ENCODE results near the gene AGR2. TPM values are rescaled to one million over a fixed set of nuclear protein-coding genes. Genes with fewer than 3 reads are reported as not detected.

AGR2 gene
- polyA plus RNA-seq, 1 of the 3 experiments (the other 2 are of a cell fraction): not detected

DNA sequence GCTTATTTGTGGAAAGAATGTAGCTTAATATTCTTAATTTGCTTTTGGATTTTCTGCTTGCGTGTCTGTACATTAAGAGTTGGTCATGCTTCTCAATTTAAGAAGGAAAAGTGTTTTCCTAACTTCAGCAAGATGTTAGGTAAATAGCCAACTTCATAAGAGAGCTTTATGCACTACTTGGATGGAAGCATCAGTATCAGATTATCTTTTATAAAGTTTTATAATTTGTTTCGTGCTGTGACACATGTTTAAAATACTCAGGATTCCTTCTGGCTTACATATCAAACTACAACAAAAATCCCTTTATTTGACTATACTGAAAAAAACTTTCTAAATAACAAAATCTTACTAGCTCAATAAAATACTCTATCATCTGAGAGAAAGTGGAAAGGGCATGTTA lies 34.8 kb upstream of the AGR2 start (continued):
- TF ChIP-seq, protein P1, sequence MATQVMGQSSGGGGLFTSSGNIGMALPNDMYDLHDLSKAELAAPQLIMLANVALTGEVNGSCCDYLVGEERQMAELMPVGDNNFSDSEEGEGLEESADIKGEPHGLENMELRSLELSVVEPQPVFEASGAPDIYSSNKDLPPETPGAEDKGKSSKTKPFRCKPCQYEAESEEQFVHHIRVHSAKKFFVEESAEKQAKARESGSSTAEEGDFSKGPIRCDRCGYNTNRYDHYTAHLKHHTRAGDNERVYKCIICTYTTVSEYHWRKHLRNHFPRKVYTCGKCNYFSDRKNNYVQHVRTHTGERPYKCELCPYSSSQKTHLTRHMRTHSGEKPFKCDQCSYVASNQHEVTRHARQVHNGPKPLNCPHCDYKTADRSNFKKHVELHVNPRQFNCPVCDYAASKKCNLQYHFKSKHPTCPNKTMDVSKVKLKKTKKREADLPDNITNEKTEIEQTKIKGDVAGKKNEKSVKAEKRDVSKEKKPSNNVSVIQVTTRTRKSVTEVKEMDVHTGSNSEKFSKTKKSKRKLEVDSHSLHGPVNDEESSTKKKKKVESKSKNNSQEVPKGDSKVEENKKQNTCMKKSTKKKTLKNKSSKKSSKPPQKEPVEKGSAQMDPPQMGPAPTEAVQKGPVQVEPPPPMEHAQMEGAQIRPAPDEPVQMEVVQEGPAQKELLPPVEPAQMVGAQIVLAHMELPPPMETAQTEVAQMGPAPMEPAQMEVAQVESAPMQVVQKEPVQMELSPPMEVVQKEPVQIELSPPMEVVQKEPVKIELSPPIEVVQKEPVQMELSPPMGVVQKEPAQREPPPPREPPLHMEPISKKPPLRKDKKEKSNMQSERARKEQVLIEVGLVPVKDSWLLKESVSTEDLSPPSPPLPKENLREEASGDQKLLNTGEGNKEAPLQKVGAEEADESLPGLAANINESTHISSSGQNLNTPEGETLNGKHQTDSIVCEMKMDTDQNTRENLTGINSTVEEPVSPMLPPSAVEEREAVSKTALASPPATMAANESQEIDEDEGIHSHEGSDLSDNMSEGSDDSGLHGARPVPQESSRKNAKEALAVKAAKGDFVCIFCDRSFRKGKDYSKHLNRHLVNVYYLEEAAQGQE (IDR thresholded peaks at IDR 0.05; ENCODE audit: low read depth, low read length): no peak
- TF ChIP-seq JUND (IDR thresholded peaks at IDR 0.05) (no peak), SMC3 (IDR thresholded peaks at IDR 0.05; ENCODE audit: low read depth, low read length) (no peak), TAF1 (IDR thresholded peaks at IDR 0.05; ENCODE audit: borderline replicate concordance, low read depth, low read length) (no peak), NFIC (IDR thresholded peaks at IDR 0.05; ENCODE audit: borderline replicate concordance) (no peak), TEAD4 (IDR thresholded peaks at IDR 0.05; ENCODE audit: borderline replicate concordance, insufficient read depth) (no peak)
- TF ChIP-seq, protein P2, sequence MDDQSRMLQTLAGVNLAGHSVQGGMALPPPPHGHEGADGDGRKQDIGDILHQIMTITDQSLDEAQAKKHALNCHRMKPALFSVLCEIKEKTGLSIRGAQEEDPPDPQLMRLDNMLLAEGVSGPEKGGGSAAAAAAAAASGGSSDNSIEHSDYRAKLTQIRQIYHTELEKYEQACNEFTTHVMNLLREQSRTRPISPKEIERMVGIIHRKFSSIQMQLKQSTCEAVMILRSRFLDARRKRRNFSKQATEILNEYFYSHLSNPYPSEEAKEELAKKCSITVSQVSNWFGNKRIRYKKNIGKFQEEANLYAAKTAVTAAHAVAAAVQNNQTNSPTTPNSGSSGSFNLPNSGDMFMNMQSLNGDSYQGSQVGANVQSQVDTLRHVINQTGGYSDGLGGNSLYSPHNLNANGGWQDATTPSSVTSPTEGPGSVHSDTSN (IDR thresholded peaks at IDR 0.05): no peak

DNA sequence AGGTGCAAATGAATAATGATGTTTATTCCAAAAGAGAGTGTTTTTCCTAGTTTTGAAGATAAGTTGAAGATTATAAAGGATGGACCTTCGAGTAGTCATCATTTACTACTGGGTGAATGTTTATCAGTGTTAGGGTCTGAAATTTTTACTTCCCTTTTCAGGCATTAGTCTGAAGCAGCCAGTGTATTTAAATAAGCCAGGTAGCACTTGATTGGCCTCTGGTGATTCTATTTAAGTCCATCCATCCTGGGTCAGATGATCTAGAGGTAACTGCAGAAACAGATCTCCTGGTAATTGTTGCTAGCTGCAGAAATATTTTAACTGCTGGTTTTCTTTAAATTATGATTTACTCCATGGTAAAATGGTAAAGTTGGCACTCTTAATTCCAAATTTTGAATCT lies 34.1 kb upstream of the AGR2 start:
- no peak overlapping the region for H3K27ac ChIP-seq (ENCODE audit: low read depth in 2 of 2, low read length in 1 of 2)
- CTCF ChIA-PET: interaction anchor here (1.6 to 2.1 kb wide), 3 partner anchors 22 to 79 kb away, joined by 3 to 8 read pairs (median 5); no protein-coding TSS in a partner anchor
- TF ChIP-seq TEAD4 (IDR thresholded peaks at IDR 0.05; ENCODE audit: borderline replicate concordance, insufficient read depth) (no peak), RCOR1 (IDR thresholded peaks at IDR 0.05; ENCODE audit: low read length) (no peak), JUND (IDR thresholded peaks at IDR 0.05) (no peak), RXRA (IDR thresholded peaks at IDR 0.05; ENCODE audit: borderline replicate concordance, low read depth) (no peak), EP300 (IDR thresholded peaks at IDR 0.05; ENCODE audit: borderline replicate concordance in 1 of 2, low read depth in 1 of 2, low read length in 1 of 2) (no peak), NRF1 (IDR thresholded peaks at IDR 0.05; ENCODE audit: low read depth, low read length) (no peak), EZH2phosphoT487 (IDR thresholded peaks at IDR 0.05; ENCODE audit: borderline replicate concordance, low read depth) (no peak), SMC3 (IDR thresholded peaks at IDR 0.05; ENCODE audit: low read depth, low read length) (no peak), NFIC (IDR thresholded peaks at IDR 0.05; ENCODE audit: borderline replicate concordance) (no peak), YY1 (IDR thresholded peaks at IDR 0.05; ENCODE audit: low read depth) (no peak)
- TF ChIP-seq, protein P3, sequence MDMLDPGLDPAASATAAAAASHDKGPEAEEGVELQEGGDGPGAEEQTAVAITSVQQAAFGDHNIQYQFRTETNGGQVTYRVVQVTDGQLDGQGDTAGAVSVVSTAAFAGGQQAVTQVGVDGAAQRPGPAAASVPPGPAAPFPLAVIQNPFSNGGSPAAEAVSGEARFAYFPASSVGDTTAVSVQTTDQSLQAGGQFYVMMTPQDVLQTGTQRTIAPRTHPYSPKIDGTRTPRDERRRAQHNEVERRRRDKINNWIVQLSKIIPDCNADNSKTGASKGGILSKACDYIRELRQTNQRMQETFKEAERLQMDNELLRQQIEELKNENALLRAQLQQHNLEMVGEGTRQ (IDR thresholded peaks at IDR 0.05; ENCODE audit: borderline replicate concordance, low read depth, low read length): no peak
- TF ChIP-seq, protein P4, sequence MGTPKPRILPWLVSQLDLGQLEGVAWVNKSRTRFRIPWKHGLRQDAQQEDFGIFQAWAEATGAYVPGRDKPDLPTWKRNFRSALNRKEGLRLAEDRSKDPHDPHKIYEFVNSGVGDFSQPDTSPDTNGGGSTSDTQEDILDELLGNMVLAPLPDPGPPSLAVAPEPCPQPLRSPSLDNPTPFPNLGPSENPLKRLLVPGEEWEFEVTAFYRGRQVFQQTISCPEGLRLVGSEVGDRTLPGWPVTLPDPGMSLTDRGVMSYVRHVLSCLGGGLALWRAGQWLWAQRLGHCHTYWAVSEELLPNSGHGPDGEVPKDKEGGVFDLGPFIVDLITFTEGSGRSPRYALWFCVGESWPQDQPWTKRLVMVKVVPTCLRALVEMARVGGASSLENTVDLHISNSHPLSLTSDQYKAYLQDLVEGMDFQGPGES (IDR thresholded peaks at IDR 0.05; ENCODE audit: low read depth, low read length): no peak
- TF ChIP-seq, protein P5, sequence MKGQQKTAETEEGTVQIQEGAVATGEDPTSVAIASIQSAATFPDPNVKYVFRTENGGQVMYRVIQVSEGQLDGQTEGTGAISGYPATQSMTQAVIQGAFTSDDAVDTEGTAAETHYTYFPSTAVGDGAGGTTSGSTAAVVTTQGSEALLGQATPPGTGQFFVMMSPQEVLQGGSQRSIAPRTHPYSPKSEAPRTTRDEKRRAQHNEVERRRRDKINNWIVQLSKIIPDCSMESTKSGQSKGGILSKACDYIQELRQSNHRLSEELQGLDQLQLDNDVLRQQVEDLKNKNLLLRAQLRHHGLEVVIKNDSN (IDR thresholded peaks at IDR 0.05; ENCODE audit: borderline replicate concordance, low read depth): no peak
- TF ChIP-seq, protein P6, sequence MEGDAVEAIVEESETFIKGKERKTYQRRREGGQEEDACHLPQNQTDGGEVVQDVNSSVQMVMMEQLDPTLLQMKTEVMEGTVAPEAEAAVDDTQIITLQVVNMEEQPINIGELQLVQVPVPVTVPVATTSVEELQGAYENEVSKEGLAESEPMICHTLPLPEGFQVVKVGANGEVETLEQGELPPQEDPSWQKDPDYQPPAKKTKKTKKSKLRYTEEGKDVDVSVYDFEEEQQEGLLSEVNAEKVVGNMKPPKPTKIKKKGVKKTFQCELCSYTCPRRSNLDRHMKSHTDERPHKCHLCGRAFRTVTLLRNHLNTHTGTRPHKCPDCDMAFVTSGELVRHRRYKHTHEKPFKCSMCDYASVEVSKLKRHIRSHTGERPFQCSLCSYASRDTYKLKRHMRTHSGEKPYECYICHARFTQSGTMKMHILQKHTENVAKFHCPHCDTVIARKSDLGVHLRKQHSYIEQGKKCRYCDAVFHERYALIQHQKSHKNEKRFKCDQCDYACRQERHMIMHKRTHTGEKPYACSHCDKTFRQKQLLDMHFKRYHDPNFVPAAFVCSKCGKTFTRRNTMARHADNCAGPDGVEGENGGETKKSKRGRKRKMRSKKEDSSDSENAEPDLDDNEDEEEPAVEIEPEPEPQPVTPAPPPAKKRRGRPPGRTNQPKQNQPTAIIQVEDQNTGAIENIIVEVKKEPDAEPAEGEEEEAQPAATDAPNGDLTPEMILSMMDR (IDR thresholded peaks at IDR 0.05): no peak
- TF ChIP-seq, protein P7, sequence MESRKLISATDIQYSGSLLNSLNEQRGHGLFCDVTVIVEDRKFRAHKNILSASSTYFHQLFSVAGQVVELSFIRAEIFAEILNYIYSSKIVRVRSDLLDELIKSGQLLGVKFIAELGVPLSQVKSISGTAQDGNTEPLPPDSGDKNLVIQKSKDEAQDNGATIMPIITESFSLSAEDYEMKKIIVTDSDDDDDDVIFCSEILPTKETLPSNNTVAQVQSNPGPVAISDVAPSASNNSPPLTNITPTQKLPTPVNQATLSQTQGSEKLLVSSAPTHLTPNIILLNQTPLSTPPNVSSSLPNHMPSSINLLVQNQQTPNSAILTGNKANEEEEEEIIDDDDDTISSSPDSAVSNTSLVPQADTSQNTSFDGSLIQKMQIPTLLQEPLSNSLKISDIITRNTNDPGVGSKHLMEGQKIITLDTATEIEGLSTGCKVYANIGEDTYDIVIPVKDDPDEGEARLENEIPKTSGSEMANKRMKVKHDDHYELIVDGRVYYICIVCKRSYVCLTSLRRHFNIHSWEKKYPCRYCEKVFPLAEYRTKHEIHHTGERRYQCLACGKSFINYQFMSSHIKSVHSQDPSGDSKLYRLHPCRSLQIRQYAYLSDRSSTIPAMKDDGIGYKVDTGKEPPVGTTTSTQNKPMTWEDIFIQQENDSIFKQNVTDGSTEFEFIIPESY (IDR thresholded peaks at IDR 0.05; ENCODE audit: borderline replicate concordance, low read depth): no peak
- DNase-seq: no peak
- no peaks in the 10 kb centered on the region for H3F3A ChIP-seq (replicated peaks; ENCODE audit: insufficient read depth)
- H3K4me1 ChIP-seq (ENCODE audit: control insufficient read depth in 1 of 2, insufficient read depth in 2 of 2, low read depth in 1 of 2, low read length in 1 of 2): no peaks in the 10 kb centered on the region; a peak in 1 of 4 replicates
- no peaks in the 10 kb centered on the region for H3K9me2 ChIP-seq
- no peak overlapping the region for H3K4me2 ChIP-seq
- no peaks in the 10 kb centered on the region for H3K9me3 ChIP-seq
- WGBS (ENCODE audit: low lambda C conversion rate): 22% methylated on average over 1 of the region's 1 CpG
- H2AFZ ChIP-seq (ENCODE audit: low read depth): no peak overlapping the region
- H3K36me3 ChIP-seq (replicated peaks in 1 of 2; ENCODE audit: control insufficient read depth in 1 of 2, insufficient read depth in 2 of 2, low read length in 1 of 2): no peaks in the 10 kb centered on the region
- no peaks in the 10 kb centered on the region for H3K79me2 ChIP-seq (ENCODE audit: insufficient read depth)
- POLR2A ChIA-PET: no interaction called here
- H3K27me3 ChIP-seq (ENCODE audit: insufficient read depth): no peaks in the 10 kb centered on the region
- H3K9ac ChIP-seq: no peak overlapping the region
- H4K20me1 ChIP-seq (ENCODE audit: insufficient read depth): no peaks in the 10 kb centered on the region
- H3K4me3 ChIP-seq (ENCODE audit: low read depth in 2 of 2, low read length in 1 of 2): no peak overlapping the region
